SH-SY5Y (cell line): Measurements from ENCODE around the gene GRID2.

Experiments used
- GATA2 ChIP-seq: IDR thresholded peaks from 2 replicates; pipeline ENCODE4 v1.6.1; 2011; ENCODE audit warnings: mild to moderate bottlenecking, low read depth, low read length
- GATA3 ChIP-seq: IDR thresholded peaks from 2 replicates; pipeline ENCODE4 v1.6.1; 2011; ENCODE audit warnings: low read depth, mild to moderate bottlenecking, low read length, moderate library complexity

GRCh38 chr4:93370256-93370655, 1066.5 kb downstream of the GRID2 start:
- TF ChIP-seq GATA2, result no peak
- TF ChIP-seq GATA3, result no peak
